ENCODE results near the gene PTGFRN.

DNA sequence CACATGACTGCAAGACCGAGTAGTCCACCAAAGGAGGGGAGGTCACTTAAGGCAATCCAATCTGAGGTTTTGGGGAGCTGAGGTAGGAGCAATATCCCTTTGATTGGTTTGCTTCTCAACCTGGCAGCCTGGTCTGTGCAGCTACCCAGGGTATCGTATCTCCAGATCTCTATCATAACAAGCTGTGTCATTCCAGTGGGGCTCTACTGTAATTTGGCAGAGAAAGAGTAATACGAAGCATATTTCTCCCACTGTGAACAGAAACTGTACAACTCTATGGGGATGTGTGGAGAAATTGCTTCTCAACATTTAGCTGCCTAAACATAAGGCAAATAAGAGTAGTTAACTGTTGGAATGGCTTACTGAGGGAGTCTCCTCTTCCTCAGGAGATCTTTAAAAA is 112.4 kb downstream of the PTGFRN start:
- TF ChIP-seq, protein P1, sequence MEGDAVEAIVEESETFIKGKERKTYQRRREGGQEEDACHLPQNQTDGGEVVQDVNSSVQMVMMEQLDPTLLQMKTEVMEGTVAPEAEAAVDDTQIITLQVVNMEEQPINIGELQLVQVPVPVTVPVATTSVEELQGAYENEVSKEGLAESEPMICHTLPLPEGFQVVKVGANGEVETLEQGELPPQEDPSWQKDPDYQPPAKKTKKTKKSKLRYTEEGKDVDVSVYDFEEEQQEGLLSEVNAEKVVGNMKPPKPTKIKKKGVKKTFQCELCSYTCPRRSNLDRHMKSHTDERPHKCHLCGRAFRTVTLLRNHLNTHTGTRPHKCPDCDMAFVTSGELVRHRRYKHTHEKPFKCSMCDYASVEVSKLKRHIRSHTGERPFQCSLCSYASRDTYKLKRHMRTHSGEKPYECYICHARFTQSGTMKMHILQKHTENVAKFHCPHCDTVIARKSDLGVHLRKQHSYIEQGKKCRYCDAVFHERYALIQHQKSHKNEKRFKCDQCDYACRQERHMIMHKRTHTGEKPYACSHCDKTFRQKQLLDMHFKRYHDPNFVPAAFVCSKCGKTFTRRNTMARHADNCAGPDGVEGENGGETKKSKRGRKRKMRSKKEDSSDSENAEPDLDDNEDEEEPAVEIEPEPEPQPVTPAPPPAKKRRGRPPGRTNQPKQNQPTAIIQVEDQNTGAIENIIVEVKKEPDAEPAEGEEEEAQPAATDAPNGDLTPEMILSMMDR (CRISPR knock-in tag; IDR thresholded peaks at IDR 0.05), result no peak
- TF ChIP-seq ZBTB4 (CRISPR knock-in tag; IDR thresholded peaks at IDR 0.05; ENCODE audit: borderline replicate concordance) (no peak), ZBTB20 (CRISPR knock-in tag; IDR thresholded peaks at IDR 0.05; ENCODE audit: borderline replicate concordance, low read depth) (no peak), TOE1 (CRISPR knock-in tag; IDR thresholded peaks at IDR 0.05) (no peak), SOX6 (IDR thresholded peaks at IDR 0.05) (no peak), SOX6 (CRISPR knock-in tag; IDR thresholded peaks at IDR 0.05) (no peak), POLR2A (IDR thresholded peaks at IDR 0.05; ENCODE audit: insufficient read depth in 1 of 2, low read depth in 2 of 2, low read length in 2 of 2) (no peak), THRA (CRISPR knock-in tag; IDR thresholded peaks at IDR 0.05; ENCODE audit: borderline replicate concordance) (no peak), TCF7L2 (IDR thresholded peaks at IDR 0.05; ENCODE audit: low read depth, low read length) (no peak), JUNB (CRISPR knock-in tag; IDR thresholded peaks at IDR 0.05; ENCODE audit: borderline replicate concordance) (no peak)
- TF ChIP-seq, protein P2, sequence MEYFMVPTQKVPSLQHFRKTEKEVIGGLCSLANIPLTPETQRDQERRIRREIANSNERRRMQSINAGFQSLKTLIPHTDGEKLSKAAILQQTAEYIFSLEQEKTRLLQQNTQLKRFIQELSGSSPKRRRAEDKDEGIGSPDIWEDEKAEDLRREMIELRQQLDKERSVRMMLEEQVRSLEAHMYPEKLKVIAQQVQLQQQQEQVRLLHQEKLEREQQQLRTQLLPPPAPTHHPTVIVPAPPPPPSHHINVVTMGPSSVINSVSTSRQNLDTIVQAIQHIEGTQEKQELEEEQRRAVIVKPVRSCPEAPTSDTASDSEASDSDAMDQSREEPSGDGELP (IDR thresholded peaks at IDR 0.05; ENCODE audit: borderline replicate concordance, low read depth), result no peak

Data from HepG2 (cell line).